Measurements from ENCODE around the gene MAST2.
"Not testable (repeated sequence)": the region's sequence is repeated elsewhere in the genome, so short reads cannot be mapped to it uniquely, and the experiment has no call there.

Gene MAST2

GRCh38 chr1:45842786-45843185 is 39.4 kb downstream of the MAST2 start:
- H3K27ac ChIP-seq, result no peak overlapping the region
- no peaks in the 10 kb centered on the region for H3K36me3 ChIP-seq
- no peak overlapping the region for H3K4me3 ChIP-seq (ENCODE audit: low read depth, low read length)
- DNase-seq, result no peak
- H3K27me3 ChIP-seq (ENCODE audit: insufficient read depth, low read depth, severe bottlenecking), result no peaks in the 10 kb centered on the region
- TF ChIP-seq CTCF (IDR thresholded peaks at IDR 0.05; ENCODE audit: low read depth, low read length), result no peak
- no peaks in the 10 kb centered on the region for H3K9me3 ChIP-seq (ENCODE audit: severe bottlenecking)

- no peaks in the 10 kb centered on the region for H3K36me3 ChIP-seq
- no peak for TF ChIP-seq CTCF (IDR thresholded peaks at IDR 0.05; ENCODE audit: low read depth, low read length)
- no peak for DNase-seq
- no peak overlapping the region for H3K27ac ChIP-seq
- no peak overlapping the region for H3K4me3 ChIP-seq (ENCODE audit: low read depth, low read length)
- no peaks in the 10 kb centered on the region for H3K9me3 ChIP-seq (ENCODE audit: severe bottlenecking)
- no peaks in the 10 kb centered on the region for H3K27me3 ChIP-seq (ENCODE audit: insufficient read depth, low read depth, severe bottlenecking)
These were observed 40.1 kb downstream of the MAST2 start for GRCh38 chr1:45843474-45843905.

- not testable (repeated sequence) for H3K27me3 ChIP-seq (ENCODE audit: insufficient read depth, low read depth, severe bottlenecking); H3K4me3 ChIP-seq (ENCODE audit: low read depth, low read length); H3K36me3 ChIP-seq; H3K9me3 ChIP-seq (ENCODE audit: severe bottlenecking); DNase-seq; H3K27ac ChIP-seq
These were observed 40.6 kb downstream of the MAST2 start for GRCh38 chr1:45844000-45844399.

- DNase-seq, result no peak
- H3K9me3 ChIP-seq (ENCODE audit: severe bottlenecking), result peaks cover 5% of the 10 kb centered on the region
- no peak overlapping the region for H3K4me3 ChIP-seq (ENCODE audit: low read depth, low read length)
- no peaks in the 10 kb centered on the region for H3K27me3 ChIP-seq (ENCODE audit: insufficient read depth, low read depth, severe bottlenecking)
- no peak for TF ChIP-seq CTCF (IDR thresholded peaks at IDR 0.05; ENCODE audit: low read depth, low read length)
- no peak overlapping the region for H3K27ac ChIP-seq
- H3K36me3 ChIP-seq, result no peaks in the 10 kb centered on the region
These were observed 43.5 kb downstream of the MAST2 start for GRCh38 chr1:45846931-45847330.

- H3K9me3 ChIP-seq (ENCODE audit: severe bottlenecking), result peaks cover 5% of the 10 kb centered on the region
- no peak overlapping the region for H3K27ac ChIP-seq
- no peak overlapping the region for H3K4me3 ChIP-seq (ENCODE audit: low read depth, low read length)
- TF ChIP-seq CTCF (IDR thresholded peaks at IDR 0.05; ENCODE audit: low read depth, low read length), result no peak
- no peaks in the 10 kb centered on the region for H3K36me3 ChIP-seq
- H3K27me3 ChIP-seq (ENCODE audit: insufficient read depth, low read depth, severe bottlenecking), result no peaks in the 10 kb centered on the region
- DNase-seq, result no peak
These were observed 44.7 kb downstream of the MAST2 start for GRCh38 chr1:45848097-45848496.

- Histone ChIP-seq H3K27ac (no peak overlapping the region), H3K4me3 (ENCODE audit: low read depth, low read length) (no peak overlapping the region), H3K9me3 (ENCODE audit: severe bottlenecking) (peaks cover 5% of the 10 kb centered on the region), H3K27me3 (ENCODE audit: insufficient read depth, low read depth, severe bottlenecking) (no peaks in the 10 kb centered on the region), H3K36me3 (no peaks in the 10 kb centered on the region)
- no peak for TF ChIP-seq CTCF (IDR thresholded peaks at IDR 0.05; ENCODE audit: low read depth, low read length)
- DNase-seq, result no peak
These were observed 45.3 kb downstream of the MAST2 start for GRCh38 chr1:45848714-45849113.

All from WERI-Rb-1 (cell line).